WTC11 (cell line): ENCODE measurements around the gene ATP5PB. TPM values are rescaled to one million over a fixed set of nuclear protein-coding genes. Genes with fewer than 3 reads are reported as not detected.

Source experiments
- ATAC-seq: fragments of 200-7000 bp; cut with Tn5 transposase; 2 replicates; pipeline ENCODE4 v1.10.0; 2021; ENCODE audit warnings: mild to moderate bottlenecking, moderate library complexity
- CTCF ChIA-PET: fragments of 300-600 bp; sonication (Branson Sonifier 250); formaldehyde crosslinking; loops from one replicate; lab custom pipeline; 2021; ENCODE audit warnings: antibody characterized with exemption; lab: Charles Lee
- POLR2A ChIA-PET: fragments of 350-600 bp; sonication (Branson Sonifier 250); formaldehyde crosslinking; loops from one replicate; lab custom pipeline; 2021; ENCODE audit warnings: antibody characterized with exemption; lab: Charles Lee
- DNase-seq: peaks from one replicate; pipeline ENCODE4 v3.0.0; 2021; ENCODE audit warnings: low spot score
- H3K27ac Mint-ChIP-seq: 2 replicates; pipeline ENCODE4 v1.8.0; 2021; ENCODE audit warnings: mixed read lengths
- H3K27me3 Mint-ChIP-seq: 2 replicates; pipeline ENCODE4 v1.8.0; 2021; ENCODE audit warnings: low read depth, mild to moderate bottlenecking, moderate library complexity, mixed read lengths
- H3K36me3 Mint-ChIP-seq: 2 replicates; pipeline ENCODE4 v1.8.0; 2021; ENCODE audit warnings: mixed read lengths
- H3K4me1 Mint-ChIP-seq: 2 replicates; pipeline ENCODE4 v1.8.0; 2022; ENCODE audit warnings: mixed read lengths
- H3K4me3 Mint-ChIP-seq: 2 replicates; pipeline ENCODE4 v1.8.0; 2021; ENCODE audit warnings: mild to moderate bottlenecking, moderate library complexity, mixed read lengths
- H3K9me3 Mint-ChIP-seq: 2 replicates; pipeline ENCODE4 v1.8.0; 2021; ENCODE audit warnings: mixed read lengths
- ARID4B ChIP-seq: sonication (generic); formaldehyde crosslinking; IDR thresholded peaks from 2 replicates; pipeline ENCODE4 v1.8.0; 2023; ENCODE audit warnings: missing genetic modification reagents, mild to moderate bottlenecking, borderline replicate concordance
- ATF3 ChIP-seq: sonication (generic); formaldehyde crosslinking; conservative IDR thresholded peaks from 2 replicates; pipeline ENCODE4 v1.8.1; 2022; ENCODE audit warnings: mild to moderate bottlenecking, missing genetic modification reagents
- CREB1 ChIP-seq: sonication (generic); formaldehyde crosslinking; IDR thresholded peaks from 2 replicates; pipeline ENCODE4 v1.8.0; 2023; ENCODE audit warnings: mild to moderate bottlenecking, missing genetic modification reagents
- ERG ChIP-seq: fragments of 250-450 bp; sonication (Bioruptor Pico); IDR thresholded peaks from 2 replicates; pipeline ENCODE4 v1.8.0; 2021; ENCODE audit warnings: mild to moderate bottlenecking
- FOXK1 ChIP-seq: sonication (generic); formaldehyde crosslinking; IDR thresholded peaks from 2 replicates; pipeline ENCODE4 v1.8.0; 2022; ENCODE audit warnings: mild to moderate bottlenecking, moderate library complexity, missing genetic modification reagents
- GABPB1 ChIP-seq: sonication (generic); formaldehyde crosslinking; IDR thresholded peaks from 2 replicates; pipeline ENCODE4 v1.8.1; 2023; ENCODE audit warnings: mild to moderate bottlenecking, missing genetic modification reagents
- GTF2I ChIP-seq: fragments of 250-450 bp; sonication (Bioruptor Pico); conservative IDR thresholded peaks from 2 replicates; pipeline ENCODE4 v1.4.0; 2021; ENCODE audit warnings: mild to moderate bottlenecking
- KAT7 ChIP-seq: sonication (generic); formaldehyde crosslinking; IDR thresholded peaks from 2 replicates; pipeline ENCODE4 v1.8.1; 2023; ENCODE audit warnings: missing genetic modification reagents, mild to moderate bottlenecking, borderline replicate concordance
- MYBL2 ChIP-seq: sonication (generic); formaldehyde crosslinking; IDR thresholded peaks from 2 replicates; pipeline ENCODE4 v1.8.1; 2023; ENCODE audit warnings: mild to moderate bottlenecking, moderate library complexity, missing genetic modification reagents
- NFYB ChIP-seq: sonication (generic); formaldehyde crosslinking; conservative IDR thresholded peaks from 2 replicates; pipeline ENCODE4 v1.8.0; 2022; ENCODE audit warnings: low read depth, missing genetic modification reagents
- NR2C2 ChIP-seq: sonication (generic); formaldehyde crosslinking; IDR thresholded peaks from 2 replicates; pipeline ENCODE4 v1.8.0; 2022; ENCODE audit warnings: mild to moderate bottlenecking, missing genetic modification reagents
- RORB ChIP-seq: fragments of 250-450 bp; sonication (Bioruptor Pico); IDR thresholded peaks from 2 replicates; pipeline ENCODE4 v1.9.0; 2021; ENCODE audit warnings: mild to moderate bottlenecking
- SMAD3 ChIP-seq: sonication (generic); formaldehyde crosslinking; IDR thresholded peaks from 2 replicates; pipeline ENCODE4 v1.8.0; 2022; ENCODE audit warnings: missing genetic modification reagents, mild to moderate bottlenecking, borderline replicate concordance
- TEAD4 ChIP-seq: sonication (generic); formaldehyde crosslinking; IDR thresholded peaks from 2 replicates; pipeline ENCODE4 v1.8.0; 2022; ENCODE audit warnings: mild to moderate bottlenecking, missing genetic modification reagents
- ZBTB43 ChIP-seq: sonication (generic); formaldehyde crosslinking; IDR thresholded peaks from 2 replicates; pipeline ENCODE4 v1.8.1; 2023; ENCODE audit warnings: mild to moderate bottlenecking, missing genetic modification reagents
- ZNF121 ChIP-seq: sonication (generic); formaldehyde crosslinking; IDR thresholded peaks from 2 replicates; pipeline ENCODE4 v1.8.0; 2023; ENCODE audit warnings: missing genetic modification reagents
- ZNF263 ChIP-seq: sonication (generic); formaldehyde crosslinking; IDR thresholded peaks from 2 replicates; pipeline ENCODE4 v1.8.1; 2022; ENCODE audit warnings: low read depth, mild to moderate bottlenecking, moderate library complexity, missing genetic modification reagents
- ZNF423 ChIP-seq: fragments of 250-450 bp; sonication (Bioruptor Pico); IDR thresholded peaks from 2 replicates; pipeline ENCODE4 v2.1.2; 2022; ENCODE audit warnings: mild to moderate bottlenecking, moderate library complexity
- ZNF671 ChIP-seq: fragments of 250-450 bp; sonication (Bioruptor Pico); IDR thresholded peaks from 2 replicates; pipeline ENCODE4 v1.8.0; 2021; ENCODE audit warnings: mild to moderate bottlenecking
- total RNA-seq: library from RNA; stranded (reverse); gene quantifications from 3 replicates; pipeline ENCODE4 v1.2.3, GENCODE V29; 2021
- TF ChIP-seq, protein P1 (sequence below): sonication (generic); formaldehyde crosslinking; IDR thresholded peaks from 2 replicates; pipeline ENCODE4 v1.8.1; 2022; ENCODE audit warnings: low read depth, missing genetic modification reagents, borderline replicate concordance
- TF ChIP-seq, protein P2 (sequence below): sonication (generic); formaldehyde crosslinking; IDR thresholded peaks from 2 replicates; pipeline ENCODE4 v1.8.0; 2023; ENCODE audit warnings: missing genetic modification reagents
- TF ChIP-seq, protein P3 (sequence below): fragments of 250-450 bp; sonication (Bioruptor Pico); IDR thresholded peaks from 2 replicates; pipeline ENCODE4 v2.1.2; 2022; ENCODE audit warnings: mild to moderate bottlenecking, moderate library complexity

Gene ATP5PB
- total RNA-seq, 1 experiment from 2014 or later = 284 TPM

- POLR2A ChIA-PET = no interaction called here
- CTCF ChIA-PET = interaction anchor here (3.5 kb wide), 1 partner anchor 178 kb away, joined by 63 read pairs; no protein-coding TSS in a partner anchor
These were observed 47.2 kb upstream of the ATP5PB start for GRCh38 chr1:111402083-111402482.

GRCh38 chr1:111404588-111404987, 44.7 kb upstream of the ATP5PB start:
- no peaks in the 10 kb centered on the region for H3K9me3 Mint-ChIP-seq
- no peak overlapping the region for H3K27ac Mint-ChIP-seq
- H3K36me3 Mint-ChIP-seq = no peaks in the 10 kb centered on the region
- peaks cover 3% of the 10 kb centered on the region for H3K27me3 Mint-ChIP-seq
- ATAC-seq (no peak), DNase-seq (no peak)
- H3K4me1 Mint-ChIP-seq = peaks cover 5% of the 10 kb centered on the region; the same call in 1 of the 2 replicates
- no peak overlapping the region for H3K4me3 Mint-ChIP-seq
- POLR2A ChIA-PET = no interaction called here
- CTCF ChIA-PET = no interaction called here
- no peak for TF ChIP-seq CREB1 (CRISPR knock-in tag)
- TF ChIP-seq, protein P1, sequence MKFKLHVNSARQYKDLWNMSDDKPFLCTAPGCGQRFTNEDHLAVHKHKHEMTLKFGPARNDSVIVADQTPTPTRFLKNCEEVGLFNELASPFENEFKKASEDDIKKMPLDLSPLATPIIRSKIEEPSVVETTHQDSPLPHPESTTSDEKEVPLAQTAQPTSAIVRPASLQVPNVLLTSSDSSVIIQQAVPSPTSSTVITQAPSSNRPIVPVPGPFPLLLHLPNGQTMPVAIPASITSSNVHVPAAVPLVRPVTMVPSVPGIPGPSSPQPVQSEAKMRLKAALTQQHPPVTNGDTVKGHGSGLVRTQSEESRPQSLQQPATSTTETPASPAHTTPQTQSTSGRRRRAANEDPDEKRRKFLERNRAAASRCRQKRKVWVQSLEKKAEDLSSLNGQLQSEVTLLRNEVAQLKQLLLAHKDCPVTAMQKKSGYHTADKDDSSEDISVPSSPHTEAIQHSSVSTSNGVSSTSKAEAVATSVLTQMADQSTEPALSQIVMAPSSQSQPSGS (CRISPR knock-in tag) = no peak
- no peak for TF ChIP-seq MYBL2 (CRISPR knock-in tag)
- TF ChIP-seq ATF3 (CRISPR knock-in tag) = no peak
- no peak for TF ChIP-seq NFYB (CRISPR knock-in tag)
- no peak for TF ChIP-seq ZNF423 (CRISPR knock-in tag)
- TF ChIP-seq RORB (CRISPR knock-in tag) = no peak
- no peak for TF ChIP-seq ZNF263 (CRISPR knock-in tag)
- no peak for TF ChIP-seq ZNF671 (CRISPR knock-in tag)
- no peak for TF ChIP-seq ERG (CRISPR knock-in tag)
- no peak for TF ChIP-seq GTF2I (CRISPR knock-in tag)

More at GRCh38 chr1:111402083-111402482, 47.2 kb upstream of the ATP5PB start:
- no peaks in the 10 kb centered on the region; the same call in 1 of the 2 replicates for H3K27me3 Mint-ChIP-seq
- H3K4me1 Mint-ChIP-seq = peaks cover 5% of the 10 kb centered on the region; the same call in 1 of the 2 replicates
- no peak overlapping the region for H3K27ac Mint-ChIP-seq
- H3K4me3 Mint-ChIP-seq = no peak overlapping the region
- no peak for TF ChIP-seq NR2C2
- TF ChIP-seq ZNF423 (CRISPR knock-in tag) = no peak
- TF ChIP-seq ZNF121 (CRISPR knock-in tag) = no peak
- TF ChIP-seq, protein P2, sequence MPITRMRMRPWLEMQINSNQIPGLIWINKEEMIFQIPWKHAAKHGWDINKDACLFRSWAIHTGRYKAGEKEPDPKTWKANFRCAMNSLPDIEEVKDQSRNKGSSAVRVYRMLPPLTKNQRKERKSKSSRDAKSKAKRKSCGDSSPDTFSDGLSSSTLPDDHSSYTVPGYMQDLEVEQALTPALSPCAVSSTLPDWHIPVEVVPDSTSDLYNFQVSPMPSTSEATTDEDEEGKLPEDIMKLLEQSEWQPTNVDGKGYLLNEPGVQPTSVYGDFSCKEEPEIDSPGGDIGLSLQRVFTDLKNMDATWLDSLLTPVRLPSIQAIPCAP = no peak
- TF ChIP-seq GABPB1 = no peak
- no peak for TF ChIP-seq ZBTB43
- TF ChIP-seq ARID4B (CRISPR knock-in tag) = no peak
- TF ChIP-seq FOXK1 (CRISPR knock-in tag) = no peak
- no peak for TF ChIP-seq NFYB (CRISPR knock-in tag)
- no peak for TF ChIP-seq KAT7 (CRISPR knock-in tag)
- TF ChIP-seq, protein P3, sequence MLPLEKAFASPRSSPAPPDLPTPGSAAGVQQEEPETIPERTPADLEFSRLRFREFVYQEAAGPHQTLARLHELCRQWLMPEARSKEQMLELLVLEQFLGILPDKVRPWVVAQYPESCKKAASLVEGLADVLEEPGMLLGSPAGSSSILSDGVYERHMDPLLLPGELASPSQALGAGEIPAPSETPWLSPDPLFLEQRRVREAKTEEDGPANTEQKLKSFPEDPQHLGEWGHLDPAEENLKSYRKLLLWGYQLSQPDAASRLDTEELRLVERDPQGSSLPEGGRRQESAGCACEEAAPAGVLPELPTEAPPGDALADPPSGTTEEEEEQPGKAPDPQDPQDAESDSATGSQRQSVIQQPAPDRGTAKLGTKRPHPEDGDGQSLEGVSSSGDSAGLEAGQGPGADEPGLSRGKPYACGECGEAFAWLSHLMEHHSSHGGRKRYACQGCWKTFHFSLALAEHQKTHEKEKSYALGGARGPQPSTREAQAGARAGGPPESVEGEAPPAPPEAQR = no peak
- TF ChIP-seq TEAD4 (CRISPR knock-in tag) = no peak
- no peak for TF ChIP-seq ZNF671 (CRISPR knock-in tag)
- no peak for TF ChIP-seq SMAD3 (CRISPR knock-in tag)
- ATAC-seq (no peak), DNase-seq (no peak)
- peaks cover 12% of the 10 kb centered on the region; the same call in 1 of the 2 replicates for H3K9me3 Mint-ChIP-seq
- no peaks in the 10 kb centered on the region for H3K36me3 Mint-ChIP-seq
